ENCODE measurements around the gene SCGB3A1.

The SCGB3A1 gene

GRCh38 chr5:180590543-180591310 lies 572 bp downstream of the SCGB3A1 start:
- no peak for FAIRE-seq

GRCh38 chr5:180589771-180590542 lies 1.3 kb downstream of the SCGB3A1 start:
- DNase-seq (ENCODE audit: low spot score) = no peak
- FAIRE-seq = no peak

More at GRCh38 chr5:180590543-180591310, 572 bp downstream of the SCGB3A1 start:
- DNase-seq (ENCODE audit: low spot score) = no peak

GRCh38 chr5:180586870-180587269 lies 4.4 kb downstream of the SCGB3A1 start:
- DNase-seq (ENCODE audit: low spot score) (no peak), FAIRE-seq (no peak)

GRCh38 chr5:180586204-180586603 lies 5.1 kb downstream of the SCGB3A1 start:
- no peak for FAIRE-seq

GRCh38 chr5:180583738-180584137 lies 7.6 kb downstream of the SCGB3A1 start:
- no peak for FAIRE-seq

More at GRCh38 chr5:180586204-180586603, 5.1 kb downstream of the SCGB3A1 start:
- no peak for DNase-seq (ENCODE audit: low spot score)

GRCh38 chr5:180580681-180581080 lies 10.6 kb downstream of the SCGB3A1 start:
- no peak for FAIRE-seq

More at GRCh38 chr5:180583738-180584137, 7.6 kb downstream of the SCGB3A1 start:
- no peak for DNase-seq (ENCODE audit: low spot score)

GRCh38 chr5:180575571-180575970 lies 15.7 kb downstream of the SCGB3A1 start:
- DNase-seq (ENCODE audit: low spot score) (no peak), FAIRE-seq (no peak)

More at GRCh38 chr5:180580681-180581080, 10.6 kb downstream of the SCGB3A1 start:
- no peak for DNase-seq (ENCODE audit: low spot score)

GRCh38 chr5:180568914-180569313 lies 22.4 kb downstream of the SCGB3A1 start:
- no peak for DNase-seq (ENCODE audit: low spot score)
- FAIRE-seq = no peak

GRCh38 chr5:180563994-180564393 lies 27.3 kb downstream of the SCGB3A1 start:
- DNase-seq (ENCODE audit: low spot score) (no peak), FAIRE-seq (no peak)

- no peak for DNase-seq (ENCODE audit: low spot score)
- FAIRE-seq = no peak
Measured at GRCh38 chr5:180558232-180558631, 33.1 kb downstream of the SCGB3A1 start.

GRCh38 chr5:180557217-180557809 lies 34.0 kb downstream of the SCGB3A1 start:
- no peak for FAIRE-seq
- no peak for DNase-seq (ENCODE audit: low spot score)

- DNase-seq (ENCODE audit: low spot score) = no peak
- FAIRE-seq = no peak
Measured at GRCh38 chr5:180555168-180555921, 36.0 kb downstream of the SCGB3A1 start.

- DNase-seq (ENCODE audit: low spot score) (no peak), FAIRE-seq (no peak)
Measured at GRCh38 chr5:180553530-180553929, 37.8 kb downstream of the SCGB3A1 start.

- no peak for FAIRE-seq
- DNase-seq (ENCODE audit: low spot score) = no peak
Measured at GRCh38 chr5:180548563-180548962, 42.7 kb downstream of the SCGB3A1 start.

- DNase-seq (ENCODE audit: low spot score) (no peak), FAIRE-seq (no peak)
Measured at GRCh38 chr5:180545248-180545647, 46.1 kb downstream of the SCGB3A1 start.

- DNase-seq (ENCODE audit: low spot score) (no peak), FAIRE-seq (no peak)
Measured at GRCh38 chr5:180541710-180542109, 49.6 kb downstream of the SCGB3A1 start.

Data from urothelium cell line (cell line).